ENCODE data around the gene KCNC1.
A peak's percentile ranks its signal among the peaks of the same experiment; 100 is the strongest.

The KCNC1 gene

DNA sequence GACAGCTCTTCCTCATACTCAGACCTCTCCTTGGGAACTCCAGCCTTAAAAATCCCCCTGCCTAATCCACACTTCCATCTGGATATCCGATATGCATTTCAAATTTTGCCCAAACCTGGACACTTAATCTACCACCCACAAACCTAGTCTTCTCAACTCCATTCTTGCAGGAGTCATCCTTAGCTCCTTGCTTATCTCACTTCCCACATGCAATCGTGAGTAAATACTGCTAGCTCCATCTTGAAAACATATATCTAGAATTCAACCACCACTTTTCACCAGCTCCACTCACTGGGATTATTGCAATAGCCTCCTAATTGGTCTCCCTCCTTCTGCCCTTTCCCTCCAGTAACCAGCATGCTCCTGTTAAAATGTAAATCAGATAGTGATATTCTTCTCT, 17.8 kb upstream of the KCNC1 start:
- no peak for DNase-seq

DNA sequence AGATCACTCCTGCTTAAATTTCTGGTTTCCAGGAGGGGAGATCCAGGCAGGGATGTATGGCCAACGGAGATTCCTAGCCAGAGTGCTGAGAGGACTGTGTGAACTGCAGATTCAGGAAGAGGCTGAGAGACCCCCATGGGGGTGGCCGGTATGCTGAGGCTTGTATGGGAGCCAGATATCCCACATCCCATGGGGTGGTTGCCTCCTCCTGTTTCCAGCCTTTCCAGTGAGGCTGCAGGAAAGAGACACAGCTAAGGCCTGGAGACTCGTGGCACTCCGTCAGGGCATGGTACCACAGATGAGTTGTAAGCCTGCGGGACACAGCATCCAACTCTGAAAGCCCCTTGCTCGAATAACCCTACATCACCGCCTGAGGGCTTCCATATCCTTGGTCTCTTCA, 16.6 kb upstream of the KCNC1 start:
- DNase-seq: no peak

DNA sequence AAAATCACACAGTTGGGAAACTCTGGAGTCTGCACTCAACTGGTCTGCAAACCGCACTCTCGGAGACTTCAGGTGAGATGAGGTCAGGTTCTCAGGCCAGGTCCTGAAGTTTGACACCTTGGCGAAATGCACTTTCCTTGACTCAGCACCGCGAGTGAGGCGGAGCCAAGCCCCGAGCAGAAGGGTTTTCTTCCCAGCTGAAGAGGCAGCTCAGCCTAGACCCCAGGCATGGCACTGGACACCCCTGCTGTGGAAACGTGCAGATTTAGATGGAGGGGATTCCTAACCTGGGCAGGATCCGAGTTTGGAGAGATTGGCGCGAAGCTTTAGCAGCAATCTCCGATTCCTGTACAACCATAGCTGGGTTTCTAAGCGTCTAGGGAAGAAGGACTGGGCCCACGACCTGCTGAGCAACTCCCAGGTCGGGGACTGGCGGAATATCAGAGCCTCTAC, 16.0 kb upstream of the KCNC1 start:
- DNase-seq: no peak

DNA sequence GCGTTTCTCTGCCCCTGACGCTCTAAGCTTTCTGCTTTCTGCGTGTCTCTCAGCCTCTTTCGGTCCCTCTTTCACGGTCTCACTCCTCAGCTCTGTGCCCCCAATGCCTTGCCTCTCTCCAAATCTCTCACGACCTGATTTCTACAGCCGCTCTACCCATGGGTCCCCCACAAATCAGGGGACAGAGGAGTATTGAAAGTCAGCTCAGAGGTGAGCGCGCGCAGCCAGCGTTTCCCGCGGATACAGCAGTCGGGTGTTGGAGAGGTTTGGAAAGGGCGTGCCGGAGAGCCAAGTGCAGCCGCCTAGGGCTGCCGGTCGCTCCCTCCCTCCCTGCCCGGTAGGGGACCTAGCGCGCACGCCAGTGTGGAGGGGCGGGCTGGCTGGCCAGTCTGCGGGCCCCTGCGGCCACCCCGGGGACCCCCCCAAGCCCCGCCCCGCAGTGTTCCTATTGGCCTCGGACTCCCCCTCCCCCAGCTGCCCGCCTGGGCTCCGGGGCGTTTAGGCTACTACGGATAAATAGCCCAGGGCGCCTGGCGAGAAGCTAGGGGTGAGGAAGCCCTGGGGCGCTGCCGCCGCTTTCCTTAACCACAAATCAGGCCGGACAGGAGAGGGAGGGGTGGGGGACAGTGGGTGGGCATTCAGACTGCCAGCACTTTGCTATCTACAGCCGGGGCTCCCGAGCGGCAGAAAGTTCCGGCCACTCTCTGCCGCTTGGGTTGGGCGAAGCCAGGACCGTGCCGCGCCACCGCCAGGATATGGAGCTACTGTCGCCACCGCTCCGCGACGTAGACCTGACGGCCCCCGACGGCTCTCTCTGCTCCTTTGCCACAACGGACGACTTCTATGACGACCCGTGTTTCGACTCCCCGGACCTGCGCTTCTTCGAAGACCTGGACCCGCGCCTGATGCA, 15.3 kb upstream of the KCNC1 start, which contains the start of gene MYOD1:
TSS of gene MYOD1 (plus strand) at position 544 of the 910 bp plus-strand sequence. CDS start at position 756, 212 bp downstream.
- no peak for DNase-seq

DNA sequence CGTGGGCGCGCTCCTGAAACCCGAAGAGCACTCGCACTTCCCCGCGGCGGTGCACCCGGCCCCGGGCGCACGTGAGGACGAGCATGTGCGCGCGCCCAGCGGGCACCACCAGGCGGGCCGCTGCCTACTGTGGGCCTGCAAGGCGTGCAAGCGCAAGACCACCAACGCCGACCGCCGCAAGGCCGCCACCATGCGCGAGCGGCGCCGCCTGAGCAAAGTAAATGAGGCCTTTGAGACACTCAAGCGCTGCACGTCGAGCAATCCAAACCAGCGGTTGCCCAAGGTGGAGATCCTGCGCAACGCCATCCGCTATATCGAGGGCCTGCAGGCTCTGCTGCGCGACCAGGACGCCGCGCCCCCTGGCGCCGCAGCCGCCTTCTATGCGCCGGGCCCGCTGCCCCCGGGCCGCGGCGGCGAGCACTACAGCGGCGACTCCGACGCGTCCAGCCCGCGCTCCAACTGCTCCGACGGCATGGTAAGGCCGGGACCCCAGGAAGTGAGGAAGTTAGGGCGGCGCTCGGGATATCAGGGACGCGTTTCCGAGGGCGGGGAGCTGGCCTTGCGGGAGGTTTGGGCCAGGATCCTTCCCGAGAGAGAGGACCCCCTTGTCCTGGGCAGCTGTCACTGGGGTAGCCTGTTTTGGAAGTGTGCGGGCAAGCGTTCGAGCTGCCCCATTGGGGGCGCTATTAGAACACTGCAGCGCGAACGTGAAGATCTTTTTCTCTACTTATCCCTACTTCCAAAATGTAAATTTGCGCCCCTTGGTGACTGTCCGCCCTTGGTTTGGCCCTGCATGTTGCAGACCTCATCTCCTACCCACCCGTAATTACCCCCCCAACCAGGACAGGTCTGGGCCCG, 14.4 kb upstream of the KCNC1 start:
- DNase-seq: no peak

DNA sequence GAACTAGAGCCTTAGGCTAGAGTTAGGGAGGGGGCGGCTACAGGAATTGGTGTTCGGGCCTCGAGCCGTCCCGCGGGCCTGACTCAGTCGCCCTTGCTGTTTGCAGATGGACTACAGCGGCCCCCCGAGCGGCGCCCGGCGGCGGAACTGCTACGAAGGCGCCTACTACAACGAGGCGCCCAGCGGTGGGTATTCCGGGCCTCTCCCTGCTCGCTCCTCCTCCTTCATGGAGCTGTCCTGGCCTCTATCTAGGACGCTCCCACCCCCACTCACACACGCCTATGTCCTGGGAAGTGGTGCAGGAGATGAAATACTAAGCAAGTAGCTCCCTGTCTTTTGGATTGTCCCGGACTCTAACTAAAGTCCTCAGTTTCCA, 13.8 kb upstream of the KCNC1 start:
- no peak for DNase-seq

DNA sequence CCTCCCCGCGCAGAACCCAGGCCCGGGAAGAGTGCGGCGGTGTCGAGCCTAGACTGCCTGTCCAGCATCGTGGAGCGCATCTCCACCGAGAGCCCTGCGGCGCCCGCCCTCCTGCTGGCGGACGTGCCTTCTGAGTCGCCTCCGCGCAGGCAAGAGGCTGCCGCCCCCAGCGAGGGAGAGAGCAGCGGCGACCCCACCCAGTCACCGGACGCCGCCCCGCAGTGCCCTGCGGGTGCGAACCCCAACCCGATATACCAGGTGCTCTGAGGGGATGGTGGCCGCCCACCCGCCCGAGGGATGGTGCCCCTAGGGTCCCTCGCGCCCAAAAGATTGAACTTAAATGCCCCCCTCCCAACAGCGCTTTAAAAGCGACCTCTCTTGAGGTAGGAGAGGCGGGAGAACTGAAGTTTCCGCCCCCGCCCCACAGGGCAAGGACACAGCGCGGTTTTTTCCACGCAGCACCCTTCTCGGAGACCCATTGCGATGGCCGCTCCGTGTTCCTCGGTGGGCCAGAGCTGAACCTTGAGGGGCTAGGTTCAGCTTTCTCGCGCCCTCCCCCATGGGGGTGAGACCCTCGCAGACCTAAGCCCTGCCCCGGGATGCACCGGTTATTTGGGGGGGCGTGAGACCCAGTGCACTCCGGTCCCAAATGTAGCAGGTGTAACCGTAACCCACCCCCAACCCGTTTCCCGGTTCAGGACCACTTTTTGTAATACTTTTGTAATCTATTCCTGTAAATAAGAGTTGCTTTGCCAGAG, 13.2 kb upstream of the KCNC1 start:
- DNase-seq: no peak

DNA sequence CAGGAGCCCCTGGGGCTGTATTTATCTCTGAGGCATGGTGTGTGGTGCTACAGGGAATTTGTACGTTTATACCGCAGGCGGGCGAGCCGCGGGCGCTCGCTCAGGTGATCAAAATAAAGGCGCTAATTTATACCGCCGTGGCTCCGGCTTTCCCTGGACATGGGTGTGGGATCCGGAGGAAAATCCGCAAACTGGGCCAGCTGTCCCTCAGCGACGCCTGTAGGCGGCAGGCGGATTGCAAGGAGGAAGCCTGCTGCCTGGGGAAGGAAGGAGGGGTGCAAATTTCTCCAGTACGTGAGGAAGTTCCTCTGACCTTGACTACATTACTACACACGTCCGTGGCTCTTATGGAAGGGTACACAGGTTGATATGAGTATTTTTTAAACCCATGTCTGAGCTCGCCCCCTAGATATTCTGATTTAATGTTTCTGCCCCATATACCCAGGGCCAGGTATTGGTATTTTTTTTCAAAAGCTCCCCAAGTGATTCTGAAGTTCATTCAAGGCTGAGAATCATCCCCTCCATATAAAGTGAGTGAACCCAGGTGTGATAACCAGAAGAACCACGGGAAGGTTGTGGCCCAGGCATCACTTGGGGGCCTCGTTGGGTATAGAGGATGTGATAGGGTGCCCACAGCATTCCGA, 12.5 kb upstream of the KCNC1 start:
- no peak for DNase-seq

DNA sequence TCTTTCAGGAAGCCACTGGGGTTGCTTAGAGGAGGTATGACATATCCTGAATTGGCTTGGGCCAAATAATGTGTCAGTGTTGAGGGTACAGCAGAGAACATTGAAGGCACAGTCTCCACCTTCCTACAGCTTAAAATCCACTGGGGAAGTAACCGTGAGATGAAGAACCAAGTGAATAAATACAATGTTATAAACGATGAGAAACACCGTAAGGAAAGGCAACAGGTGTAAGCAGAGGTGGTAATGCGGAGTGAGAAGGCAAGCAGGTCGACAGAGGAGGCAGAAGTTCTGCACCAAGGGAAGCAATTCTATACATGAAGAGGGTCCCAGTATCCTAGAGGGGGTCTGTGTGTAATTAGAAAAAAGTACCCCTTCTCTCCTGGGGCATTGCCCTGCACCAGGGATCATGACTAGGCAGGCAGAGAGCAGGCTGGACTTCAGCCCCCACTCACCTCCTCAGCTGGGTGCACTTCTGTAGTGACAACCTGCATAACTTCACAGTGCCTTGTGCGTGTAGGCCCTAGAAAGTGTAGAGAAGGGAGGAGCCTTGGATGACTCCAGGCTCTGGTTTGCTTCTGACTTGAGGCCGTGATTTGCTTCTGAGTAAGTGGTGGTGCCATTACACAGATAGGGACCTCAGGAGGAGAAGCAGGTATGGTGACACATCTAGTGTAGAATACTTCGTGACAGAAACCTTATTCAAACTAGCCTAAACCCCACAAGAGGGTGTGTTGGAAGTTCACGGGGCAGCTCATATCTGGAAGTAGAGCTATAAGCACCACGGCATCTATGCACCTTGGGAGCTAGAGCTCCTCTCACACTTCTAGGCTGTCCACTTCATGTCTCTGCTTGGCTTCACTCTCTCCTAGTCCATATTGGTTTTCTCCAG, 10.3 kb upstream of the KCNC1 start:
- DNase-seq: no peak

DNA sequence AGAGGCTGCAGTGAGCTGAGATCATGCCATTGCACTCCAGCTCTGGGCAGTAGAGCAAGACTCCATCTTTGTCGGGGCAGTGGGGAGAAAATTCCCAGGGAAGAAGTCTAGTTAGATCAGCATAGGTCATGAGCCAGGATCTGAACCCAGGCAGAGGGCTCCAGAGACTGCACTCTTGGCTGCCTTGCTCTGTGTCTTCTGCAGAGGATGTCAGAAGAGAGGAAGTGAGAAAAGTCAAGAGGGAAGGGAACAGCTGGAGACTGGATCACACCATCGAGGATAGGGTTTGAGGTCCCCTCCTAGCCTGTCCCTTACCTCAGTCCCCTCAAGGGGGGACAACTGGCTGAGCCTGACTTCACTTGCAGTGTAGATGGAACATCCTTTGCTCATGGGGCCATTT, 9.4 kb upstream of the KCNC1 start:
- no peak for DNase-seq

DNA sequence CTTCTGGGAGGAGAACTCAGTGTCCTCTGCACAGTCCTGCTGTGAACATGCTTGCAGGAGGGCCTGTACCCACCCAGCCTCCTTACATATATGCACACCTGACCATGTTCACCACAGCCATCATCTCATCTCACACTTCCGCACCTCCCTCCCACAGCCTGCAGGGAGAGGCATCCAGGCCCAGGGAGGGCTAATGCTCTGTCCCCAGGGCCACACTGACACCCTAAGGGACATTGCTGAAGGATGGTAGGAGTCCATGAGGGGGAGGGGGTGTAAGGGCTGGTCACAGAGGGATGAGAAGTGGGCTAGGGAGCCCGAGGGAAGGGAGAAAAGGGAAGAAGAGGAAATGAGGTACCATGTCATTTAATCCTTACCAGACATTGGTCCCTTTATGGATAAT, 4.4 kb upstream of the KCNC1 start:
- DNase-seq: no peak

DNA sequence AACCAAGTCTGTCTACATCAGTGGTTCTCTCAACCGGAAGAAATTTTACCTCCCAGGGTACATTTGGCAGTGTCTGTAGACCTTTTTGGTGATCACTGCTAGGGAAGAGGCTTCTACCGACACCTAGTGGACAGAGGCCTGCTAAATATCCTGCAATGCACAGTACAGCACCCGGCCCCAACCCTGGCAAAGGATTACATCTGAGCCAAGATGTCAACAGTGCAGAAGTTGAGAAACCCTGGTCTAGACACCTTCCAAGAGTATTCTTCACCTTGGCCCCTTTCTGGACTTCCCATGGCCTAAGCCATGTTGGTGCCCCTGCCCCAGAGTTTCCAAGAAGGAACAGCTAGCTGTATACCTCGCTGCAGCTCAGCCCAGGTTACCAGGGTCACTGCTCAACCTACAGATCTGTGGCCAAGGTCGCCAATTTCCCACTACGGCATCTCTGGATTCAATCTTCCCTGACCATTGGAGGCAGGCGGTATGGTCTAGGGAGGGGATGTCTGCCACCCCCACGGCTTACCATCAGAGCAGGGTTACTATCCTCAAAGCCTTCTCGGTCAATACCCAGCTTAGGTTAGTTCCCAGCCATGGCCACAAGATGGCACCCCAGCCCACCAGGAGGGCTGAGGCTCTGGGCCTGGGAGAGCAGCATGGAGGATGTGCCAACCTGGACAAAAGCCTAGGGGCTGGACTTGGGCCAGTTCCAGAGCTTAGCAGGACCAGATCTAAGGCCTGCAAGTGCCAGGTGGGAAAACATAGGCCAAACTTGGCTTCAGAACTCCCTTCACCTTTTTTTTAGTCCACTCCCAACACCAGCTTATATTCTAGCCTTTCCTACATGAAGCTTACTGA, 3.7 kb upstream of the KCNC1 start:
- peak in 2 of 4 experiments; percentile 18 to 30 for DNase-seq

DNA sequence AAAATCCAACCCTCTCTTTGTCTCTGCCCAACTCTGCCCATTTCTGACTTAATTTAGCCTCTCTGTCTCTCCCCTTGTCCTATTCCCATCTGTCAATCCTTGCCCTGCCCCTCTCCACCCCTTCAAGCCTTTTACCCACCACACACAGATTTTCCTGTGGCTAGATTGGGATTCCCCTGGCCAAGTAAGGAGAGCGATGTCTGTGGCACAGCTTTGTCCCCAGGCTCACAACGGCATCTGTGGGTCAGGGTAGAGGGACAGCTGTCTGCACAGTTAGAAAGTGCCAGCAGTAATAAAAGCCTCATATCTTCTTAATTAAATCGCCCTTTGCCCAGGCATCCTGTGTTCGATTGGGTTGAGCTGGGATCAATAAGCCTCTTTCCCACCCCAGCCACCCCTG, 1.3 kb upstream of the KCNC1 start:
- no peak for DNase-seq

DNA sequence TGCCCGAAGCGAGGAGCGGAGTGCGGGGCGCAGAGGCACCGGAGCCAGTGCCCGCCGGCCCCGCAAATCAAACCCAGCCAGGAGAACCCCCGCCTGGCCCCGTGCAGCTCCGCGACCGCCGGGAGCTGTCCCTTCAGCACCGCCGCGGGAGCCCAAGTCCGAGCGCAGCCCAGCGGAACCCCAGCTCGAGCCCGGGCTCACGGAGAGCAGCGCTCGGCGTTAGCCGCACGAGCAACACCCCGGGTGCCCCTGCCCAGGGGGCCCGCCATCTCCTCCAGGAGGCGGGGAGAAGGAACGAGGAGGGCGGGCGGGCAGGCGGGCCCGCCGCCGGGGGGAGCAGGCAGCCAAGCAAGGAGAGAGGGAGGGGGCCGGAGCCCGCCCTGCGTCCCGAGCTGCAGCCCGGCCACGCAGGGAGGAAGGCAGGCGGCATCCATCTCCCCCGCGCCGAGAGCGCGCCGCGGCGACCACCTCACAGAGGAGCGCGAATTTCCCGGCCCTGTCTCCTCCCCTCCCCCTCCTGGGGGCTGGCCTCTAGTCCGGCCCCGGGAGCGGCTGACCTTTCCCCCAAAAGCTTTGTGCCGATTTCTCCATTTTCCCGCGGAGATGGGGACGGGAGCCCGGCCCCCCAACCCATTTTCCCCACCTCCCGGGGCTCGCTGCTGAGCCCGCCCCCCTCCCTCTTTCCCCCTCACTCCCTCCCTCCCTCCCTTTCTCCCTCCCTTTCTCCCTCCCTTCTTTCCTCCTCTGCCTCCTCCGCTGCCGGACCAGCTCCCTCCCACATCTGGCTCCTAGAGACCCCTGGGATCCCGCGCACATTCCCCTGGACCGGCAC, 621 bp downstream of the KCNC1 start:
- no peak for DNase-seq

DNA sequence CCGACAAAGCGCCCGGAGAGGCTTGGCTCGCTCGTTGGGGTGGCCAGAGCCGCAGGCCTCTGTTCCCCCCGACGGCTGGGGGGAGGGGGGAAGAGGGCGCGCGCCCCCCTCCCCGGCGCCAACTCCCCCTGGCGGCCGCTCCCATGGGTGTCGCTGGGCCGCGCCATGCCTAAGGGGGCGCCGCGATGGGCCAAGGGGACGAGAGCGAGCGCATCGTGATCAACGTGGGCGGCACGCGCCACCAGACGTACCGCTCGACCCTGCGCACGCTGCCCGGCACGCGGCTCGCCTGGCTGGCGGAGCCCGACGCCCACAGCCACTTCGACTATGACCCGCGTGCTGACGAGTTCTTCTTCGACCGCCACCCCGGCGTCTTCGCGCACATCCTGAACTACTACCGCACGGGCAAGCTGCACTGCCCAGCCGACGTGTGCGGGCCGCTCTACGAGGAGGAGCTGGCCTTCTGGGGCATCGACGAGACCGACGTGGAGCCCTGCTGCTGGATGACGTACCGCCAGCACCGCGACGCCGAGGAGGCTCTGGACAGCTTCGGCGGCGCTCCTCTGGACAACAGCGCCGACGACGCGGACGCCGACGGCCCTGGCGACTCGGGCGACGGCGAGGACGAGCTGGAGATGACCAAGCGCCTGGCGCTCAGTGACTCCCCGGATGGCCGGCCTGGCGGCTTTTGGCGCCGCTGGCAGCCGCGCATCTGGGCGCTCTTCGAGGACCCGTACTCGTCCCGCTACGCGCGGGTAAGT, 1.4 kb downstream of the KCNC1 start:
- DNase-seq: no peak

DNA sequence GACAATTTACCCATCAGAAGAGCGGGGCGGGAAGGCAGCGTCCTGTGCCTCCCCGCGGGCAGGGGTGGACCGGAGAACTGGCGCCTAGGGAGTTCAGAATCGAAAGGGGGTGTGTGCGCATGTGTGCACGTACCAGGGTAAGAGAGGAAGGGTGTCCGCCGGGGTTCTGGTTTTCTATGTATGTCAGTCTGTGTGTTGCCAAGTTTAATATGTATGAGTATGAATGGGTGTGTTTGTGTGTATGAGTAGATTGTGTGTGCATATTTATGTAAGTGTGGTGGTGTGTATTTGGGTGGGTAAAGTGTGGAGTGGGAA, 2.0 kb downstream of the KCNC1 start:
- DNase-seq: no peak

DNA sequence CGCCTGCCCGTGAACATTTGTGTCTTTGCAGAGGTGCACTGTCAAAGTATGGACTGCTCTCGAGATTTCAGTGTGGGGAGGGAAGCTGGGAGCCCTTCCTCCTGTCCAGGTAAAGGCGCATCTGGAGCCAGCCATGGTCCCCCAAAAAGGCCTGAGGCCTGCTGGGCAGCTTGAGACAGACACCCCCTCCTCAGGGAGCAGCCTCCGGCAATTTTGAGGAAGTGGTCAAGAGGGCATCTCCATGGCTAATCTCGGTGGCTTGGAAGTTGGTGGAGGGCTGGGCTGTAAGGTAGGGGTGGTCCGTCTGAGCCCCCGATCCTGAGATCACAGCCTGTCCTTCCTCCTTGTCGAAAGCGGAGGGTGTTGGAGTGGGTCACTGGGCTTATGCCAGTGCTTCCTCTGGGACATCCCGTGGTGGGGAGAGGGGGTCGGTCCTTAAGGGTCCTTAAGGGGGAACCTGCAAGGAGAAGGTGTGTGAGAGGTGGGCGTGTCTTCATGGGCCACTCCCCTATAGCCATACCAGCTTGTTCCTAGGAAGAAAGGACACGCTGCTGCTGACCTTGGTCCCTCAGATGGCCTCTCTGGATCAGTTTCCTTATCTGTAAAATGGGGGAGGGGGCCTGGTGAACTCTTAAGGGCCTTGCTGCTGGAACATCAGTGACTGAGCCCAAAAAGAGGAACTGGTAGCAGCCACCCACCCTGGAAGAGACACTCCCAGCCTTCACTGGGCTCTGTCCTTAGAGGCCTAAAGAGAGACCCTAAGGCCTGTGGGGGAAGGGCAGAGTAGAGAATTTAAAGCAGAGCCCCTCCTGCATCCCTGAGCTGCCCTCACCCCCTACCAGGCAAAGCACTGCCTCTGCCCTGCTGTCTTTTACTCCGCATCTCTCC, 2.6 kb downstream of the KCNC1 start:
- DNase-seq: no peak

Measured in activated naive CD4-positive, alpha-beta T cell (primary cell).